HEK293 (cell line): Measurements from ENCODE around the gene POLR1D.
A peak's percentile ranks its signal among the peaks of the same experiment; 100 is the strongest.

Source experiments
- GLIS1 ChIP-seq: fragments of 450-650 bp; formaldehyde crosslinking; IDR thresholded peaks from 2 replicates; pipeline ENCODE4 v1.5.1; 2016; ENCODE audit warnings: missing biosample characterization, missing genetic modification characterization
- GLIS2 ChIP-seq: fragments of 450-650 bp; formaldehyde crosslinking; IDR thresholded peaks from 2 replicates; pipeline ENCODE4 v1.5.1; 2016; ENCODE audit warnings: missing biosample characterization, missing genetic modification characterization
- ZBTB17 ChIP-seq: fragments of 450-650 bp; formaldehyde crosslinking; IDR thresholded peaks from 2 replicates; pipeline ENCODE4 v1.5.1; 2016; ENCODE audit warnings: missing biosample characterization, missing genetic modification characterization
- ZFP69B ChIP-seq: fragments of 450-650 bp; formaldehyde crosslinking; IDR thresholded peaks from 2 replicates; pipeline ENCODE4 v1.5.1; 2016; ENCODE audit warnings: missing biosample characterization, missing genetic modification characterization
- ZNF10 ChIP-seq: fragments of 450-650 bp; formaldehyde crosslinking; IDR thresholded peaks from 2 replicates; pipeline ENCODE4 v1.5.1; 2017; ENCODE audit warnings: missing biosample characterization, missing genetic modification characterization
- ZNF133 ChIP-seq: fragments of 450-650 bp; formaldehyde crosslinking; IDR thresholded peaks from 2 replicates; pipeline ENCODE4 v1.5.1; 2016; ENCODE audit warnings: missing biosample characterization, missing genetic modification characterization
- ZNF157 ChIP-seq: fragments of 450-650 bp; formaldehyde crosslinking; IDR thresholded peaks from 2 replicates; pipeline ENCODE4 v1.5.1; 2016; ENCODE audit warnings: missing biosample characterization, missing genetic modification characterization
- ZNF2 ChIP-seq: fragments of 450-650 bp; formaldehyde crosslinking; IDR thresholded peaks from 2 replicates; pipeline ENCODE4 v1.5.1; 2016; ENCODE audit warnings: missing biosample characterization, missing genetic modification characterization
- ZNF366 ChIP-seq: fragments of 450-650 bp; formaldehyde crosslinking; conservative IDR thresholded peaks from 2 replicates; pipeline ENCODE4 v1.5.1; 2016; ENCODE audit warnings: missing biosample characterization, missing genetic modification characterization
- ZNF404 ChIP-seq: fragments of 450-650 bp; formaldehyde crosslinking; IDR thresholded peaks from 2 replicates; pipeline ENCODE4 v1.5.1; 2017; ENCODE audit warnings: missing biosample characterization, missing genetic modification characterization
- ZNF560 ChIP-seq: fragments of 450-650 bp; formaldehyde crosslinking; IDR thresholded peaks from 2 replicates; pipeline ENCODE4 v1.5.1; 2017; ENCODE audit warnings: missing biosample characterization, missing genetic modification characterization, borderline replicate concordance
- ZNF658 ChIP-seq: fragments of 450-650 bp; formaldehyde crosslinking; IDR thresholded peaks from 2 replicates; pipeline ENCODE4; 2016; ENCODE audit warnings: missing biosample characterization, missing genetic modification characterization
- ZSCAN23 ChIP-seq: fragments of 450-650 bp; formaldehyde crosslinking; IDR thresholded peaks from 2 replicates; pipeline ENCODE4 v1.5.1; 2016; ENCODE audit warnings: missing biosample characterization, missing genetic modification characterization
- TF ChIP-seq, protein P1 (sequence below): fragments of 450-650 bp; IDR thresholded peaks from 2 replicates; pipeline ENCODE4 v1.5.1; 2018; ENCODE audit warnings: missing biosample characterization, missing genetic modification characterization
- TF ChIP-seq, protein P2 (sequence below): fragments of 450-650 bp; formaldehyde crosslinking; IDR thresholded peaks from 2 replicates; pipeline ENCODE4 v1.5.1; 2016; ENCODE audit warnings: missing biosample characterization, missing genetic modification characterization, borderline replicate concordance
- TF ChIP-seq, protein P3 (sequence below): fragments of 450-650 bp; formaldehyde crosslinking; IDR thresholded peaks from 2 replicates; pipeline ENCODE4 v1.5.1; 2016; ENCODE audit warnings: missing biosample characterization, missing genetic modification characterization
- TF ChIP-seq, protein P4 (sequence below): fragments of 450-650 bp; formaldehyde crosslinking; optimal IDR thresholded peaks from 2 replicates; pipeline ENCODE3; 2016; ENCODE audit warnings: missing biosample characterization, mild to moderate bottlenecking, missing genetic modification characterization
- TF ChIP-seq, protein P5 (sequence below): fragments of 450-650 bp; formaldehyde crosslinking; IDR thresholded peaks from 2 replicates; pipeline ENCODE4 v1.5.1; 2017; ENCODE audit warnings: missing biosample characterization, missing genetic modification characterization
- TF ChIP-seq, protein P6 (sequence below): fragments of 450-650 bp; formaldehyde crosslinking; IDR thresholded peaks from 2 replicates; pipeline ENCODE4 v1.5.1; 2016; ENCODE audit warnings: missing biosample characterization, missing genetic modification characterization

POLR1D gene

DNA sequence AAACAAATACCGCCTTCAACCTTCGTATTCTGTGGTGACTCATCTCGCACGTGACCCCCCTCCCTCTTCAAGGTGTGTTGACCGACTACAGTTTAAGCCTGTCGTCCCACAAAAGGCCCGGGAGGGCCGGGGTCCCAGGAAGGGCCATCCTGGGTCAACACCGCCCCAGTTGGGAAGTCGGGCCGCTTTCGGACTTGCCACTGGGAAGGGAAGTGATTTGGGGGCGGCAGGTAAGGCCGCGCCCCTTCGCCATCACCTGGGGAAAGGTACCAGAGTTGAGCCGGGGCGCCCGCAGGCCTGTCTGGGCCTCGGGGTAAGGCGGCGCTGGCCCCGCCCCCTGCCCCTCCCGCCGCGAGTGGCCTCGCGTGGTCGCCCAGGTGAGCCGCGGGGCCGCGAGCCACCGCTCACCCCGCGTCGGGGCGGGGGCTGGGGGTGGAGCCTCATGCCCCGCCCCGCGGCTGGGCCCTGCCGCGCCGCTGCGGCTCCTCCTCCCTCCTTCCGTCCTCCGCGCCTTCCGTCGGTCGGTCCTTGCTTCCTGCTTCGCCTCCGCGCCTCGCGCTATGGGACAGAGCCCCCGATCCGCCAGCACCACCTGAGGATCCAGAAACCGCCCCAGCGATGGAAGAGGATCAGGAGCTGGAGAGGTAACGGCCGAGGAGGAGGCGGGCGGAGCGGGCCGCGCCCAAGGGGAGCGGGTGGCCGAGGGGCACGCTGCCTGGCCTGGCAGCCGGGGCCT, at the start of gene POLR1D (continued):
- TF ChIP-seq, protein P1, sequence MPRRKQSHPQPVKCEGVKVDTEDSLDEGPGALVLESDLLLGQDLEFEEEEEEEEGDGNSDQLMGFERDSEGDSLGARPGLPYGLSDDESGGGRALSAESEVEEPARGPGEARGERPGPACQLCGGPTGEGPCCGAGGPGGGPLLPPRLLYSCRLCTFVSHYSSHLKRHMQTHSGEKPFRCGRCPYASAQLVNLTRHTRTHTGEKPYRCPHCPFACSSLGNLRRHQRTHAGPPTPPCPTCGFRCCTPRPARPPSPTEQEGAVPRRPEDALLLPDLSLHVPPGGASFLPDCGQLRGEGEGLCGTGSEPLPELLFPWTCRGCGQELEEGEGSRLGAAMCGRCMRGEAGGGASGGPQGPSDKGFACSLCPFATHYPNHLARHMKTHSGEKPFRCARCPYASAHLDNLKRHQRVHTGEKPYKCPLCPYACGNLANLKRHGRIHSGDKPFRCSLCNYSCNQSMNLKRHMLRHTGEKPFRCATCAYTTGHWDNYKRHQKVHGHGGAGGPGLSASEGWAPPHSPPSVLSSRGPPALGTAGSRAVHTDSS: no peak
- TF ChIP-seq, protein P2, sequence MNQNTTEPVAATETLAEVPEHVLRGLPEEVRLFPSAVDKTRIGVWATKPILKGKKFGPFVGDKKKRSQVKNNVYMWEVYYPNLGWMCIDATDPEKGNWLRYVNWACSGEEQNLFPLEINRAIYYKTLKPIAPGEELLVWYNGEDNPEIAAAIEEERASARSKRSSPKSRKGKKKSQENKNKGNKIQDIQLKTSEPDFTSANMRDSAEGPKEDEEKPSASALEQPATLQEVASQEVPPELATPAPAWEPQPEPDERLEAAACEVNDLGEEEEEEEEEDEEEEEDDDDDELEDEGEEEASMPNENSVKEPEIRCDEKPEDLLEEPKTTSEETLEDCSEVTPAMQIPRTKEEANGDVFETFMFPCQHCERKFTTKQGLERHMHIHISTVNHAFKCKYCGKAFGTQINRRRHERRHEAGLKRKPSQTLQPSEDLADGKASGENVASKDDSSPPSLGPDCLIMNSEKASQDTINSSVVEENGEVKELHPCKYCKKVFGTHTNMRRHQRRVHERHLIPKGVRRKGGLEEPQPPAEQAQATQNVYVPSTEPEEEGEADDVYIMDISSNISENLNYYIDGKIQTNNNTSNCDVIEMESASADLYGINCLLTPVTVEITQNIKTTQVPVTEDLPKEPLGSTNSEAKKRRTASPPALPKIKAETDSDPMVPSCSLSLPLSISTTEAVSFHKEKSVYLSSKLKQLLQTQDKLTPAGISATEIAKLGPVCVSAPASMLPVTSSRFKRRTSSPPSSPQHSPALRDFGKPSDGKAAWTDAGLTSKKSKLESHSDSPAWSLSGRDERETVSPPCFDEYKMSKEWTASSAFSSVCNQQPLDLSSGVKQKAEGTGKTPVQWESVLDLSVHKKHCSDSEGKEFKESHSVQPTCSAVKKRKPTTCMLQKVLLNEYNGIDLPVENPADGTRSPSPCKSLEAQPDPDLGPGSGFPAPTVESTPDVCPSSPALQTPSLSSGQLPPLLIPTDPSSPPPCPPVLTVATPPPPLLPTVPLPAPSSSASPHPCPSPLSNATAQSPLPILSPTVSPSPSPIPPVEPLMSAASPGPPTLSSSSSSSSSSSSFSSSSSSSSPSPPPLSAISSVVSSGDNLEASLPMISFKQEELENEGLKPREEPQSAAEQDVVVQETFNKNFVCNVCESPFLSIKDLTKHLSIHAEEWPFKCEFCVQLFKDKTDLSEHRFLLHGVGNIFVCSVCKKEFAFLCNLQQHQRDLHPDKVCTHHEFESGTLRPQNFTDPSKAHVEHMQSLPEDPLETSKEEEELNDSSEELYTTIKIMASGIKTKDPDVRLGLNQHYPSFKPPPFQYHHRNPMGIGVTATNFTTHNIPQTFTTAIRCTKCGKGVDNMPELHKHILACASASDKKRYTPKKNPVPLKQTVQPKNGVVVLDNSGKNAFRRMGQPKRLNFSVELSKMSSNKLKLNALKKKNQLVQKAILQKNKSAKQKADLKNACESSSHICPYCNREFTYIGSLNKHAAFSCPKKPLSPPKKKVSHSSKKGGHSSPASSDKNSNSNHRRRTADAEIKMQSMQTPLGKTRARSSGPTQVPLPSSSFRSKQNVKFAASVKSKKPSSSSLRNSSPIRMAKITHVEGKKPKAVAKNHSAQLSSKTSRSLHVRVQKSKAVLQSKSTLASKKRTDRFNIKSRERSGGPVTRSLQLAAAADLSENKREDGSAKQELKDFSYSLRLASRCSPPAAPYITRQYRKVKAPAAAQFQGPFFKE (tag by site-specific recombination): no peak
- TF ChIP-seq, protein P3, sequence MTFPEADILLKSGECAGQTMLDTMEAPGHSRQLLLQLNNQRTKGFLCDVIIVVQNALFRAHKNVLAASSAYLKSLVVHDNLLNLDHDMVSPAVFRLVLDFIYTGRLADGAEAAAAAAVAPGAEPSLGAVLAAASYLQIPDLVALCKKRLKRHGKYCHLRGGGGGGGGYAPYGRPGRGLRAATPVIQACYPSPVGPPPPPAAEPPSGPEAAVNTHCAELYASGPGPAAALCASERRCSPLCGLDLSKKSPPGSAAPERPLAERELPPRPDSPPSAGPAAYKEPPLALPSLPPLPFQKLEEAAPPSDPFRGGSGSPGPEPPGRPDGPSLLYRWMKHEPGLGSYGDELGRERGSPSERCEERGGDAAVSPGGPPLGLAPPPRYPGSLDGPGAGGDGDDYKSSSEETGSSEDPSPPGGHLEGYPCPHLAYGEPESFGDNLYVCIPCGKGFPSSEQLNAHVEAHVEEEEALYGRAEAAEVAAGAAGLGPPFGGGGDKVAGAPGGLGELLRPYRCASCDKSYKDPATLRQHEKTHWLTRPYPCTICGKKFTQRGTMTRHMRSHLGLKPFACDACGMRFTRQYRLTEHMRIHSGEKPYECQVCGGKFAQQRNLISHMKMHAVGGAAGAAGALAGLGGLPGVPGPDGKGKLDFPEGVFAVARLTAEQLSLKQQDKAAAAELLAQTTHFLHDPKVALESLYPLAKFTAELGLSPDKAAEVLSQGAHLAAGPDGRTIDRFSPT (tag by site-specific recombination): no peak
- peak; percentile 42; the same call in 1 of the 2 replicates for TF ChIP-seq ZNF2 (tag by site-specific recombination)
- no peak for TF ChIP-seq ZNF133
- no peak for TF ChIP-seq ZNF157 (tag by site-specific recombination)
- TF ChIP-seq ZSCAN23 (tag by site-specific recombination): no peak
- no peak for TF ChIP-seq ZNF404 (tag by site-specific recombination)
- TF ChIP-seq, protein P4, sequence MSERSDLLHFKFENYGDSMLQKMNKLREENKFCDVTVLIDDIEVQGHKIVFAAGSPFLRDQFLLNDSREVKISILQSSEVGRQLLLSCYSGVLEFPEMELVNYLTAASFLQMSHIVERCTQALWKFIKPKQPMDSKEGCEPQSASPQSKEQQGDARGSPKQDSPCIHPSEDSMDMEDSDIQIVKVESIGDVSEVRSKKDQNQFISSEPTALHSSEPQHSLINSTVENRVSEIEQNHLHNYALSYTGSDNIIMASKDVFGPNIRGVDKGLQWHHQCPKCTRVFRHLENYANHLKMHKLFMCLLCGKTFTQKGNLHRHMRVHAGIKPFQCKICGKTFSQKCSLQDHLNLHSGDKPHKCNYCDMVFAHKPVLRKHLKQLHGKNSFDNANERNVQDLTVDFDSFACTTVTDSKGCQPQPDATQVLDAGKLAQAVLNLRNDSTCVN (tag by site-specific recombination): peak; percentile 65
- TF ChIP-seq ZNF560: no peak
- TF ChIP-seq ZNF658 (tag by site-specific recombination): no peak
- no peak for TF ChIP-seq GLIS2 (tag by site-specific recombination)
- peak; percentile 58 for TF ChIP-seq ZBTB17
- TF ChIP-seq, protein P5, sequence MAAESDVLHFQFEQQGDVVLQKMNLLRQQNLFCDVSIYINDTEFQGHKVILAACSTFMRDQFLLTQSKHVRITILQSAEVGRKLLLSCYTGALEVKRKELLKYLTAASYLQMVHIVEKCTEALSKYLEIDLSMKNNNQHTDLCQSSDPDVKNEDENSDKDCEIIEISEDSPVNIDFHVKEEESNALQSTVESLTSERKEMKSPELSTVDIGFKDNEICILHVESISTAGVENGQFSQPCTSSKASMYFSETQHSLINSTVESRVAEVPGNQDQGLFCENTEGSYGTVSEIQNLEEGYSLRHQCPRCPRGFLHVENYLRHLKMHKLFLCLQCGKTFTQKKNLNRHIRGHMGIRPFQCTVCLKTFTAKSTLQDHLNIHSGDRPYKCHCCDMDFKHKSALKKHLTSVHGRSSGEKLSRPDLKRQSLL (tag by site-specific recombination): no peak
- peak; percentile 9; the same call in 1 of the 2 replicates for TF ChIP-seq ZNF10 (tag by site-specific recombination)
- 0 out of 2 replicates have a peak, but pooled peaks have one; percentile 14 for TF ChIP-seq ZFP69B (tag by site-specific recombination)
- no peak for TF ChIP-seq GLIS1 (tag by site-specific recombination)
- TF ChIP-seq ZNF366 (tag by site-specific recombination): peak; percentile 89
- TF ChIP-seq, protein P6, sequence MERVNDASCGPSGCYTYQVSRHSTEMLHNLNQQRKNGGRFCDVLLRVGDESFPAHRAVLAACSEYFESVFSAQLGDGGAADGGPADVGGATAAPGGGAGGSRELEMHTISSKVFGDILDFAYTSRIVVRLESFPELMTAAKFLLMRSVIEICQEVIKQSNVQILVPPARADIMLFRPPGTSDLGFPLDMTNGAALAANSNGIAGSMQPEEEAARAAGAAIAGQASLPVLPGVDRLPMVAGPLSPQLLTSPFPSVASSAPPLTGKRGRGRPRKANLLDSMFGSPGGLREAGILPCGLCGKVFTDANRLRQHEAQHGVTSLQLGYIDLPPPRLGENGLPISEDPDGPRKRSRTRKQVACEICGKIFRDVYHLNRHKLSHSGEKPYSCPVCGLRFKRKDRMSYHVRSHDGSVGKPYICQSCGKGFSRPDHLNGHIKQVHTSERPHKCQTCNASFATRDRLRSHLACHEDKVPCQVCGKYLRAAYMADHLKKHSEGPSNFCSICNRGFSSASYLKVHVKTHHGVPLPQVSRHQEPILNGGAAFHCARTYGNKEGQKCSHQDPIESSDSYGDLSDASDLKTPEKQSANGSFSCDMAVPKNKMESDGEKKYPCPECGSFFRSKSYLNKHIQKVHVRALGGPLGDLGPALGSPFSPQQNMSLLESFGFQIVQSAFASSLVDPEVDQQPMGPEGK (tag by site-specific recombination): no peak
